ELF-1 (cell line): ENCODE data around the gene NKX6-1.
A peak's percentile ranks its signal among the peaks of the same experiment; 100 is the strongest.

Experiments used
- DNase-seq: peaks from one replicate; pipeline ENCODE4 v3.0.0-alpha.2; 2016; ENCODE audit warnings: low read depth, low spot score

NKX6-1 gene

GRCh38 chr4:84498935-84499623 lies at the start of gene NKX6-1:
Gene NKX6-1, minus strand, starts transcription at chr4:84499292. Its CDS starts 1,064 bp downstream, at chr4:84498228.
- peak; percentile 96 for DNase-seq

- DNase-seq: no peak
Observed at GRCh38 chr4:84547211-84547610, 48.1 kb upstream of the NKX6-1 start.

- no peak for DNase-seq
Observed at GRCh38 chr4:84545093-84545492, 46.0 kb upstream of the NKX6-1 start.

GRCh38 chr4:84535901-84536300 lies 36.8 kb upstream of the NKX6-1 start:
- no peak for DNase-seq

- DNase-seq: peak; percentile 75
Observed at GRCh38 chr4:84531689-84532088, 32.6 kb upstream of the NKX6-1 start.

- no peak for DNase-seq
Observed at GRCh38 chr4:84530871-84531270, 31.8 kb upstream of the NKX6-1 start.

GRCh38 chr4:84530454-84530853 lies 31.4 kb upstream of the NKX6-1 start:
- no peak for DNase-seq

GRCh38 chr4:84529169-84529751 lies 30.2 kb upstream of the NKX6-1 start:
- no peak for DNase-seq

GRCh38 chr4:84527391-84527790 lies 28.3 kb upstream of the NKX6-1 start:
- no peak for DNase-seq

GRCh38 chr4:84515075-84515474 lies 16.0 kb upstream of the NKX6-1 start:
- DNase-seq: no peak

- DNase-seq: no peak
Observed at GRCh38 chr4:84512277-84512676, 13.2 kb upstream of the NKX6-1 start.

- no peak for DNase-seq
Observed at GRCh38 chr4:84511703-84512102, 12.6 kb upstream of the NKX6-1 start.

GRCh38 chr4:84507941-84508340 lies 8.8 kb upstream of the NKX6-1 start:
- no peak for DNase-seq

- no peak for DNase-seq
Observed at GRCh38 chr4:84504821-84505220, 5.7 kb upstream of the NKX6-1 start.

GRCh38 chr4:84503495-84504437 lies 4.7 kb upstream of the NKX6-1 start:
- peak; percentile 73 for DNase-seq

GRCh38 chr4:84502955-84503373 lies 3.9 kb upstream of the NKX6-1 start:
- DNase-seq: no peak

- DNase-seq: no peak
Observed at GRCh38 chr4:84502333-84502954, 3.4 kb upstream of the NKX6-1 start.

- DNase-seq: no peak
Observed at GRCh38 chr4:84501721-84502267, 2.7 kb upstream of the NKX6-1 start.

- DNase-seq: no peak
Observed at GRCh38 chr4:84501202-84501503, 2.1 kb upstream of the NKX6-1 start.

- no peak for DNase-seq
Observed at GRCh38 chr4:84500386-84501201, 1.5 kb upstream of the NKX6-1 start.

- no peak for DNase-seq
Observed at GRCh38 chr4:84499624-84499982, 511 bp upstream of the NKX6-1 start.
